ENCODE results near the gene LIN7C. TPM values are rescaled to one million over a fixed set of nuclear protein-coding genes. Genes with fewer than 3 reads are reported as not detected.

LIN7C gene
- total and polyA plus RNA-seq, 2 of the 13 experiments (the other 11 are each of a cell fraction or from before 2014, with no cell fraction given): 14.8 to 37.2 TPM

DNA sequence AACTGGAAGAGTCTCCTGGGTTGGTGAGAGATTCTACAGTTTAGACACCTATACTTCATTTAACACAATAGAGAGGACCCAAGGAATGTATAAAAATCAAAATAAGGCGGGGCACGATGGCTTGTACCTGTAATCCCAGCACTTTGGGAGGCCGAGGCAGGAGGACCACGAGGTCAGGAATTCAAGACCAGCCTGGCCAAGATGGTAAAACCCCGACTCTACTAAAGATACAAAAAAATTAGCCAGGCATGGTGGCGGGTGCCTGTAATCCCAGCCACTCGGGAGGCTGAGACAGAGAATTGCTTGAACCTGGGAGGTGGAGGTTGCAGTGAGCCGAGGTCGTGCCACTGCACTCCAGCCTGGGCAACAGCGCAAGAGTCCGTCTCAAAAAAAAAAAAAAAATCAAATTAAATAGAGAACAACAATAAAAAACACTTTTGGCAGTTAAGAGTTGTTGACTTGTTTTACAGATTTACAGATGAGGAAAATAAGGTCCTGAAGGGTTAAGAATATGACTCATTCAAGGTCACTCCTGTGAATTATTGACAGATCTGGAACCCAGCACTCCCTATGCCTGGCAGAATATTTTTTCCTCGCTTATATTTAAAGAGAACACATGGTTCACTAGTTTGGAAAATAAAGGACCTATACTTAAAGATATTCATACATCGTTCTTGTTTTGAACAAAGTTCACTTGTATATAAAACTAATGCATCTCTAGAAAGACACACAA, 39.2 kb downstream of the LIN7C start (continued):
- TF ChIP-seq, protein P1, sequence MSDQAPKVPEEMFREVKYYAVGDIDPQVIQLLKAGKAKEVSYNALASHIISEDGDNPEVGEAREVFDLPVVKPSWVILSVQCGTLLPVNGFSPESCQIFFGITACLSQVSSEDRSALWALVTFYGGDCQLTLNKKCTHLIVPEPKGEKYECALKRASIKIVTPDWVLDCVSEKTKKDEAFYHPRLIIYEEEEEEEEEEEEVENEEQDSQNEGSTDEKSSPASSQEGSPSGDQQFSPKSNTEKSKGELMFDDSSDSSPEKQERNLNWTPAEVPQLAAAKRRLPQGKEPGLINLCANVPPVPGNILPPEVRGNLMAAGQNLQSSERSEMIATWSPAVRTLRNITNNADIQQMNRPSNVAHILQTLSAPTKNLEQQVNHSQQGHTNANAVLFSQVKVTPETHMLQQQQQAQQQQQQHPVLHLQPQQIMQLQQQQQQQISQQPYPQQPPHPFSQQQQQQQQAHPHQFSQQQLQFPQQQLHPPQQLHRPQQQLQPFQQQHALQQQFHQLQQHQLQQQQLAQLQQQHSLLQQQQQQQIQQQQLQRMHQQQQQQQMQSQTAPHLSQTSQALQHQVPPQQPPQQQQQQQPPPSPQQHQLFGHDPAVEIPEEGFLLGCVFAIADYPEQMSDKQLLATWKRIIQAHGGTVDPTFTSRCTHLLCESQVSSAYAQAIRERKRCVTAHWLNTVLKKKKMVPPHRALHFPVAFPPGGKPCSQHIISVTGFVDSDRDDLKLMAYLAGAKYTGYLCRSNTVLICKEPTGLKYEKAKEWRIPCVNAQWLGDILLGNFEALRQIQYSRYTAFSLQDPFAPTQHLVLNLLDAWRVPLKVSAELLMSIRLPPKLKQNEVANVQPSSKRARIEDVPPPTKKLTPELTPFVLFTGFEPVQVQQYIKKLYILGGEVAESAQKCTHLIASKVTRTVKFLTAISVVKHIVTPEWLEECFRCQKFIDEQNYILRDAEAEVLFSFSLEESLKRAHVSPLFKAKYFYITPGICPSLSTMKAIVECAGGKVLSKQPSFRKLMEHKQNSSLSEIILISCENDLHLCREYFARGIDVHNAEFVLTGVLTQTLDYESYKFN (CRISPR knock-in tag; conservative IDR thresholded peaks at IDR 0.05): peak; percentile 70
- no peak for TF ChIP-seq NRL (CRISPR knock-in tag; IDR thresholded peaks at IDR 0.05; ENCODE audit: borderline replicate concordance)
- TF ChIP-seq ZNF841 (CRISPR knock-in tag; IDR thresholded peaks at IDR 0.05; ENCODE audit: borderline replicate concordance): no peak
- no peak for TF ChIP-seq ZNF562 (CRISPR knock-in tag; IDR thresholded peaks at IDR 0.05; ENCODE audit: borderline replicate concordance)
- TF ChIP-seq TEAD2 (CRISPR knock-in tag; IDR thresholded peaks at IDR 0.05): no peak
- peak; percentile 57; the same call in 1 of the 2 replicates for TF ChIP-seq SOX5 (CRISPR knock-in tag; IDR thresholded peaks at IDR 0.05; ENCODE audit: borderline replicate concordance)
- TF ChIP-seq ZNF207 (IDR thresholded peaks at IDR 0.05; ENCODE audit: borderline replicate concordance): no peak
- no peak for TF ChIP-seq AKAP8 (CRISPR knock-in tag; IDR thresholded peaks at IDR 0.05)
- peak; percentile 71 for TF ChIP-seq MED1 (CRISPR knock-in tag; IDR thresholded peaks at IDR 0.05)
- TF ChIP-seq TBX3 (IDR thresholded peaks at IDR 0.05; ENCODE audit: borderline replicate concordance): no peak
- TF ChIP-seq, protein P2, sequence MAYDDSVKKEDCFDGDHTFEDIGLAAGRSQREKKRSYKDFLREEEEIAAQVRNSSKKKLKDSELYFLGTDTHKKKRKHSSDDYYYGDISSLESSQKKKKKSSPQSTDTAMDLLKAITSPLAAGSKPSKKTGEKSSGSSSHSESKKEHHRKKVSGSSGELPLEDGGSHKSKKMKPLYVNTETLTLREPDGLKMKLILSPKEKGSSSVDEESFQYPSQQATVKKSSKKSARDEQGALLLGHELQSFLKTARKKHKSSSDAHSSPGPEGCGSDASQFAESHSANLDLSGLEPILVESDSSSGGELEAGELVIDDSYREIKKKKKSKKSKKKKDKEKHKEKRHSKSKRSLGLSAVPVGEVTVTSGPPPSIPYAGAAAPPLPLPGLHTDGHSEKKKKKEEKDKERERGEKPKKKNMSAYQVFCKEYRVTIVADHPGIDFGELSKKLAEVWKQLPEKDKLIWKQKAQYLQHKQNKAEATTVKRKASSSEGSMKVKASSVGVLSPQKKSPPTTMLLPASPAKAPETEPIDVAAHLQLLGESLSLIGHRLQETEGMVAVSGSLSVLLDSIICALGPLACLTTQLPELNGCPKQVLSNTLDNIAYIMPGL (CRISPR knock-in tag; IDR thresholded peaks at IDR 0.05; ENCODE audit: borderline replicate concordance in 1 of 2, low read depth in 1 of 2): no peak
- TF ChIP-seq, protein P3, sequence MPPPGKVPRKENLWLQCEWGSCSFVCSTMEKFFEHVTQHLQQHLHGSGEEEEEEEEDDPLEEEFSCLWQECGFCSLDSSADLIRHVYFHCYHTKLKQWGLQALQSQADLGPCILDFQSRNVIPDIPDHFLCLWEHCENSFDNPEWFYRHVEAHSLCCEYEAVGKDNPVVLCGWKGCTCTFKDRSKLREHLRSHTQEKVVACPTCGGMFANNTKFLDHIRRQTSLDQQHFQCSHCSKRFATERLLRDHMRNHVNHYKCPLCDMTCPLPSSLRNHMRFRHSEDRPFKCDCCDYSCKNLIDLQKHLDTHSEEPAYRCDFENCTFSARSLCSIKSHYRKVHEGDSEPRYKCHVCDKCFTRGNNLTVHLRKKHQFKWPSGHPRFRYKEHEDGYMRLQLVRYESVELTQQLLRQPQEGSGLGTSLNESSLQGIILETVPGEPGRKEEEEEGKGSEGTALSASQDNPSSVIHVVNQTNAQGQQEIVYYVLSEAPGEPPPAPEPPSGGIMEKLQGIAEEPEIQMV (CRISPR knock-in tag; IDR thresholded peaks at IDR 0.05; ENCODE audit: low read depth): no peak
- TF ChIP-seq RARA (CRISPR knock-in tag; IDR thresholded peaks at IDR 0.05): peak; percentile 50
- no peak for TF ChIP-seq ADNP (CRISPR knock-in tag; IDR thresholded peaks at IDR 0.05)
- TF ChIP-seq HNRNPUL1 (IDR thresholded peaks at IDR 0.05; ENCODE audit: low read depth, low read length): peak; percentile 93
- TF ChIP-seq ATF1 (CRISPR knock-in tag; IDR thresholded peaks at IDR 0.05): no peak
- no peak for TF ChIP-seq TBL1XR1 (IDR thresholded peaks at IDR 0.05; ENCODE audit: borderline replicate concordance, low read length, partially characterized antibody)
- no peak for TF ChIP-seq RFX5 (IDR thresholded peaks at IDR 0.05; ENCODE audit: low read depth, low read length)
- TF ChIP-seq NFIC (IDR thresholded peaks at IDR 0.05; ENCODE audit: low read length): peak; percentile 71; the same call in 1 of the 2 replicates
- peak; percentile 23; the same call in 1 of the 2 replicates for TF ChIP-seq NCOR1 (IDR thresholded peaks at IDR 0.05; ENCODE audit: borderline replicate concordance, low read length)
- TF ChIP-seq FOSL1 (CRISPR knock-in tag; IDR thresholded peaks at IDR 0.05; ENCODE audit: borderline replicate concordance): peak; percentile 89
- no peak for TF ChIP-seq SOX6 (IDR thresholded peaks at IDR 0.05)
- peak; percentile 23; the same call in 1 of the 2 replicates for TF ChIP-seq SOX6 (CRISPR knock-in tag; IDR thresholded peaks at IDR 0.05)
- TF ChIP-seq MIXL1 (CRISPR knock-in tag; IDR thresholded peaks at IDR 0.05): peak; percentile 15; the same call in 1 of the 2 replicates
